K562 (cell line): Measurements from ENCODE around the gene B4GALT5. TPM values are rescaled to one million over a fixed set of nuclear protein-coding genes. Genes with fewer than 3 reads are reported as not detected.
A peak's percentile ranks its signal among the peaks of the same experiment; 100 is the strongest.

Experiments
- ATAC-seq: fragments of 200-7000 bp; cut with Tn5 transposase; 3 replicates; pipeline ENCODE4 v1.9.1; 2020; ENCODE audit warnings: moderate library complexity
- BruUV-seq: library from RNA; stranded (reverse); fragments of 400-500 nt; replicated peaks from 2 replicates; lab custom pipeline; 2021; lab: Mats Ljungman, UMichigan
- CTCF ChIA-PET: fragments of 300-600 bp; formaldehyde crosslinking; extraction: SDS; loops from one replicate; lab custom pipeline; 2021; ENCODE audit warnings: low intra/inter-chr PET ratio; lab: Yijun Ruan, JAX
- POLR2A ChIA-PET: fragments of 300-600, 350-650 bp; sonication (Branson Sonifier 250); formaldehyde crosslinking; extraction: SDS; loops from one replicate; lab custom pipeline; 2021; ENCODE audit warnings: antibody characterized with exemption, inconsistent platforms; lab: Yijun Ruan, JAX
- DNase-seq, 4 experiments: peaks; one replicate each; pipeline versions ENCODE4 v3.0.0 to v3.0.0-alpha.2; 2011 to 2018; ENCODE audit warnings: low spot score in 3 of 4, mixed read lengths in 3 of 4; ENCODE audit errors: extremely low read depth in 1 of 4
- FAIRE-seq: peaks from 2 replicates; lab custom pipeline; 2011; peaks lifted over from hg19 to GRCh38; lab: Jason Lieb, UNC
- H2AFZ ChIP-seq: 2 replicates; pipeline ENCODE4 v1.6.0; 2011; ENCODE audit warnings: low read depth, low read length, control low read depth, inconsistent platforms
- H3K27ac ChIP-seq: fragments of 200-600 bp; 3 replicates; pipeline ENCODE4 v1.8.0; 2011; ENCODE audit warnings: low read depth, mild to moderate bottlenecking, control low read depth, inconsistent platforms, low read length, moderate library complexity, mixed read lengths; ENCODE audit errors: extremely low read depth
- H3K27me3 ChIP-seq, 2 experiments: fragments of 300-600 bp in 1 of 2; 2 replicates in 1 of 2; 3 replicates in 1 of 2; pipeline versions ENCODE4 v1.6.0 to v1.8.0; 2011; ENCODE audit warnings: inconsistent platforms in 2 of 2, low read length in 2 of 2, mild to moderate bottlenecking in 1 of 2, mixed read lengths in 1 of 2, moderate library complexity in 1 of 2; ENCODE audit not compliant: control insufficient read depth in 2 of 2, insufficient read depth in 2 of 2
- H3K36me3 ChIP-seq: fragments of 300-600 bp; 3 replicates; pipeline ENCODE4 v1.8.0; 2011; ENCODE audit warnings: mild to moderate bottlenecking, low read length, inconsistent platforms; ENCODE audit not compliant: control insufficient read depth, insufficient read depth
- H3K4me1 ChIP-seq, 2 experiments: fragments of 200-600 bp in 1 of 2; replicated peaks in 1 of 2; 2 replicates in 1 of 2; 3 replicates in 1 of 2; pipeline versions ENCODE4 v1.5.1 to v1.8.0; 2011; ENCODE audit warnings: inconsistent platforms in 2 of 2, low read length in 2 of 2, mild to moderate bottlenecking in 1 of 2, mixed read lengths in 1 of 2, moderate library complexity in 1 of 2; ENCODE audit not compliant: control insufficient read depth in 2 of 2, insufficient read depth in 2 of 2
- H3K4me2 ChIP-seq: 2 replicates; pipeline ENCODE4 v1.6.1; 2011; ENCODE audit warnings: low read length, control low read depth, inconsistent platforms, mixed read lengths; ENCODE audit not compliant: insufficient read depth
- H3K4me3 ChIP-seq: fragments of 200-600 bp; sonication (generic), shearing (Covaris generic); 2 replicates; pipeline ENCODE4 v1.5.1; 2016; ENCODE audit warnings: control low read depth, inconsistent platforms
- H3K79me2 ChIP-seq: fragments of 200-600 bp; 3 replicates; pipeline ENCODE4 v1.8.0; 2011; ENCODE audit warnings: low read length, inconsistent platforms; ENCODE audit not compliant: control insufficient read depth, insufficient read depth
- H3K9ac ChIP-seq, 2 experiments: 2 replicates each; pipeline versions ENCODE4 v1.6.0 to v1.6.1; 2011; ENCODE audit warnings: low read depth in 2 of 2, low read length in 2 of 2, control low read depth in 1 of 2, inconsistent platforms in 1 of 2, mild to moderate bottlenecking in 1 of 2, mixed read lengths in 1 of 2; ENCODE audit not compliant: insufficient read depth in 1 of 2
- H3K9me1 ChIP-seq: one replicate; pipeline ENCODE4 v1.6.0; 2011; ENCODE audit warnings: inconsistent platforms, mild to moderate bottlenecking, low read length, moderate library complexity; ENCODE audit not compliant: control insufficient read depth, insufficient read depth
- H3K9me3 ChIP-seq: replicated peaks from 2 replicates; pipeline ENCODE4 v1.5.1; 2011; ENCODE audit warnings: low read depth, low read length, inconsistent platforms; ENCODE audit not compliant: control insufficient read depth, insufficient read depth
- H4K20me1 ChIP-seq: replicated peaks from 2 replicates; pipeline ENCODE4 v1.6.1; 2011; ENCODE audit warnings: low read length, inconsistent platforms, mixed read lengths; ENCODE audit not compliant: control insufficient read depth, insufficient read depth
- FOXK1 ChIP-seq: sonication (generic); formaldehyde crosslinking; IDR thresholded peaks from 2 replicates; pipeline ENCODE4 v1.8.0; 2022; ENCODE audit warnings: missing genetic modification reagents, mild to moderate bottlenecking, borderline replicate concordance
- NR4A1 ChIP-seq, 2 experiments: fragments of 250-450 bp in 1 of 2; fragments of 450-650 bp in 1 of 2; sonication (Bioruptor Pico) in 1 of 2; IDR thresholded peaks; 2 replicates each; pipeline versions ENCODE4 v1.4.0 to v1.6.1; 2016 to 2020; ENCODE audit warnings: mild to moderate bottlenecking in 2 of 2, missing compliant biosample characterization in 1 of 2, missing genetic modification characterization in 1 of 2, moderate library complexity in 1 of 2
- RUNX1 ChIP-seq: sonication (generic); IDR thresholded peaks from 2 replicates; pipeline ENCODE4 v1.6.1; 2016; ENCODE audit warnings: antibody characterized with exemption, low read depth
- TEAD4 ChIP-seq, 2 experiments: sonication (generic) in 1 of 2; formaldehyde crosslinking in 1 of 2; IDR thresholded peaks; 2 replicates each; pipeline versions ENCODE4 v1.6.1 to v1.8.0; 2012 to 2022; ENCODE audit warnings: borderline replicate concordance in 1 of 2, inconsistent platforms in 1 of 2, low read length in 1 of 2, mild to moderate bottlenecking in 1 of 2, missing genetic modification reagents in 1 of 2
- ZNF436 ChIP-seq: fragments of 250-450, 450-650 bp; sonication (Bioruptor Pico); formaldehyde crosslinking; IDR thresholded peaks from 2 replicates; pipeline ENCODE4 v1.7.0; 2020; ENCODE audit warnings: mild to moderate bottlenecking
- WGBS: fragments of 100-300 bp; shearing (Covaris generic); methylation state at CpG from one replicate; pipeline ENCODE4 v1.1.6; 2016; ENCODE audit warnings: low coverage, mixed read lengths; ENCODE audit not compliant: insufficient coverage; ENCODE audit errors: missing lambda C conversion rate; 5-methylcytosine and 5-hydroxymethylcytosine counted together
- in situ Hi-C: fragments of 300-500 bp; cut with MboI; formaldehyde crosslinking; loops from 4 replicates; pipeline ENCODE4 v1.15.0; 2018; ENCODE audit warnings: inconsistent platforms, mixed read lengths
- intact Hi-C: fragments of 100-400 bp; cut with micrococcal nuclease; formaldehyde crosslinking; loops from 2 replicates; pipeline ENCODE4 v1.14.2; 2022
- polyA plus RNA-seq, 8 experiments: library from polyadenylated mRNA; depleted of rRNA in 4 of 8; stranded (reverse) in 5 of 8; unstranded in 3 of 8; fragments of >200 nt; fragmentation: Nextera tagmentation in 2 of 8; fragmentation: Illumina TruSeq in 1 of 8; extraction: Ambion mirVana in 2 of 8; extraction: Trizol in 1 of 8; gene quantifications; 2 replicates each; pipeline versions ENCODE4 v1.2.1 to v1.2.3, GENCODE V29; 2011 to 2014; ENCODE audit warnings: inconsistent platforms in 1 of 8, missing spikeins in 1 of 8
- total RNA-seq, 7 experiments: library from RNA; depleted of rRNA in 6 of 7; stranded (reverse); fragments of >200 nt in 6 of 7; fragmentation: Illumina TruSeq in 2 of 7; extraction: Trizol in 2 of 7; gene quantifications; 2 replicates each; pipeline versions ENCODE4 v1.2.1 to v1.2.3, GENCODE V29; 2011 to 2021; ENCODE audit warnings: low replicate concordance in 1 of 7
- TF ChIP-seq, protein P1 (sequence below): fragments of 250-450 bp; sonication (Bioruptor Pico); IDR thresholded peaks from 2 replicates; pipeline ENCODE4 v1.5.1; 2021; ENCODE audit warnings: mild to moderate bottlenecking
- TF ChIP-seq, protein P2 (sequence below): IDR thresholded peaks from 2 replicates; pipeline ENCODE4 v1.6.1; 2016; ENCODE audit warnings: missing genetic modification characterization, missing compliant biosample characterization
- TF ChIP-seq, protein P3 (sequence below), 2 experiments: fragments of 450-650 bp; IDR thresholded peaks; 2 replicates each; pipeline ENCODE4 v1.6.1; 2016; ENCODE audit warnings: mild to moderate bottlenecking in 2 of 2, borderline replicate concordance in 1 of 2, low read depth in 1 of 2, moderate library complexity in 1 of 2

The B4GALT5 gene
- total and polyA plus RNA-seq, 9 of the 15 experiments (the other 6 are each of a cell fraction or from before 2014, with no cell fraction given), result 8.5 to 32.6 (median 23.4) TPM

DNA sequence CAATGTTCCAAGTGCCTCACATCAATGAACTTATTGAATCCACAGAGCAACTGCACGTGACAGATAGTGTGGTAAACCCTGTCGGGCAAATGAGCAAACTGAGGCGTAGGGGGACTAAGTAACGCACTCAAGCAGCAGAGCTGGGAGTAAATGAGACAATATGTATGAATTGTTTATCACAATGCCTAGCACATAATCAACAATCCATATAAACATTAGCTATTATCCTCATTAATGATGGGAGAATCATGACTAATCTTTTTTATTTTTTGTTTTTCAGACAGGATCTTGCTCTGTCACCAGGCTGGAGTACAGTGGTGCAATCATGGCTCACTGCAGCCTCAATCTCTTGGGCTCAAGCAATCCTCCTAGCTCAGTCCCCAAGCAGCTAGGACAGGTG, 43.9 kb upstream of the B4GALT5 start:
- ATAC-seq (no peak), FAIRE-seq (no peak), DNase-seq (no peak)
- peaks cover 6 to 9% of the 10 kb centered on the region in 2 experiments for H3K4me1 ChIP-seq
- no peak overlapping the region for H3K4me2 ChIP-seq
- H3K36me3 ChIP-seq, result no peaks in the 10 kb centered on the region
- ChIA-PET POLR2A (interaction anchor here (0.6 kb wide), 1 partner anchor 408 kb away, joined by 4 read pairs; no protein-coding TSS in a partner anchor), CTCF (no interaction called here)
- TF ChIP-seq, protein P1, sequence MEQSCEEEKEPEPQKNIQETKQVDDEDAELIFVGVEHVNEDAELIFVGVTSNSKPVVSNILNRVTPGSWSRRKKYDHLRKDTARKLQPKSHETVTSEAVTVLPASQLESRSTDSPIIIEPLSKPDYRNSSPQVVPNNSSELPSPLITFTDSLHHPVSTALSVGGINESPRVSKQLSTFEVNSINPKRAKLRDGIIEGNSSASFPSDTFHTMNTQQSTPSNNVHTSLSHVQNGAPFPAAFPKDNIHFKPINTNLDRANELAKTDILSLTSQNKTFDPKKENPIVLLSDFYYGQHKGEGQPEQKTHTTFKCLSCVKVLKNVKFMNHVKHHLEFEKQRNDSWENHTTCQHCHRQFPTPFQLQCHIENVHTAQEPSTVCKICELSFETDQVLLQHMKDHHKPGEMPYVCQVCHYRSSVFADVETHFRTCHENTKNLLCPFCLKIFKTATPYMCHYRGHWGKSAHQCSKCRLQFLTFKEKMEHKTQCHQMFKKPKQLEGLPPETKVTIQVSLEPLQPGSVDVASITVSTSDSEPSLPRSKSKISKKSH, result no peak
- TF ChIP-seq, protein P2, sequence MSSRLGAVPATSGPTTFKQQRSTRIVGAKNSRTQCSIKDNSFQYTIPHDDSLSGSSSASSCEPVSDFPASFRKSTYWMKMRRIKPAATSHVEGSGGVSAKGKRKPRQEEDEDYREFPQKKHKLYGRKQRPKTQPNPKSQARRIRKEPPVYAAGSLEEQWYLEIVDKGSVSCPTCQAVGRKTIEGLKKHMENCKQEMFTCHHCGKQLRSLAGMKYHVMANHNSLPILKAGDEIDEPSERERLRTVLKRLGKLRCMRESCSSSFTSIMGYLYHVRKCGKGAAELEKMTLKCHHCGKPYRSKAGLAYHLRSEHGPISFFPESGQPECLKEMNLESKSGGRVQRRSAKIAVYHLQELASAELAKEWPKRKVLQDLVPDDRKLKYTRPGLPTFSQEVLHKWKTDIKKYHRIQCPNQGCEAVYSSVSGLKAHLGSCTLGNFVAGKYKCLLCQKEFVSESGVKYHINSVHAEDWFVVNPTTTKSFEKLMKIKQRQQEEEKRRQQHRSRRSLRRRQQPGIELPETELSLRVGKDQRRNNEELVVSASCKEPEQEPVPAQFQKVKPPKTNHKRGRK (tag), result no peak
- TF ChIP-seq FOXK1 (CRISPR knock-in tag) (no peak), NR4A1 (CRISPR knock-in tag; IDR thresholded peaks at IDR 0.05) (no peak), NR4A1 (tag; IDR thresholded peaks at IDR 0.05) (no peak), RUNX1 (no peak), ZNF436 (CRISPR knock-in tag) (no peak), TEAD4 (IDR thresholded peaks at IDR 0.05; ENCODE audit: low read length) (no peak), TEAD4 (CRISPR knock-in tag; IDR thresholded peaks at IDR 0.05; ENCODE audit: borderline replicate concordance) (no peak)
- TF ChIP-seq, protein P3, sequence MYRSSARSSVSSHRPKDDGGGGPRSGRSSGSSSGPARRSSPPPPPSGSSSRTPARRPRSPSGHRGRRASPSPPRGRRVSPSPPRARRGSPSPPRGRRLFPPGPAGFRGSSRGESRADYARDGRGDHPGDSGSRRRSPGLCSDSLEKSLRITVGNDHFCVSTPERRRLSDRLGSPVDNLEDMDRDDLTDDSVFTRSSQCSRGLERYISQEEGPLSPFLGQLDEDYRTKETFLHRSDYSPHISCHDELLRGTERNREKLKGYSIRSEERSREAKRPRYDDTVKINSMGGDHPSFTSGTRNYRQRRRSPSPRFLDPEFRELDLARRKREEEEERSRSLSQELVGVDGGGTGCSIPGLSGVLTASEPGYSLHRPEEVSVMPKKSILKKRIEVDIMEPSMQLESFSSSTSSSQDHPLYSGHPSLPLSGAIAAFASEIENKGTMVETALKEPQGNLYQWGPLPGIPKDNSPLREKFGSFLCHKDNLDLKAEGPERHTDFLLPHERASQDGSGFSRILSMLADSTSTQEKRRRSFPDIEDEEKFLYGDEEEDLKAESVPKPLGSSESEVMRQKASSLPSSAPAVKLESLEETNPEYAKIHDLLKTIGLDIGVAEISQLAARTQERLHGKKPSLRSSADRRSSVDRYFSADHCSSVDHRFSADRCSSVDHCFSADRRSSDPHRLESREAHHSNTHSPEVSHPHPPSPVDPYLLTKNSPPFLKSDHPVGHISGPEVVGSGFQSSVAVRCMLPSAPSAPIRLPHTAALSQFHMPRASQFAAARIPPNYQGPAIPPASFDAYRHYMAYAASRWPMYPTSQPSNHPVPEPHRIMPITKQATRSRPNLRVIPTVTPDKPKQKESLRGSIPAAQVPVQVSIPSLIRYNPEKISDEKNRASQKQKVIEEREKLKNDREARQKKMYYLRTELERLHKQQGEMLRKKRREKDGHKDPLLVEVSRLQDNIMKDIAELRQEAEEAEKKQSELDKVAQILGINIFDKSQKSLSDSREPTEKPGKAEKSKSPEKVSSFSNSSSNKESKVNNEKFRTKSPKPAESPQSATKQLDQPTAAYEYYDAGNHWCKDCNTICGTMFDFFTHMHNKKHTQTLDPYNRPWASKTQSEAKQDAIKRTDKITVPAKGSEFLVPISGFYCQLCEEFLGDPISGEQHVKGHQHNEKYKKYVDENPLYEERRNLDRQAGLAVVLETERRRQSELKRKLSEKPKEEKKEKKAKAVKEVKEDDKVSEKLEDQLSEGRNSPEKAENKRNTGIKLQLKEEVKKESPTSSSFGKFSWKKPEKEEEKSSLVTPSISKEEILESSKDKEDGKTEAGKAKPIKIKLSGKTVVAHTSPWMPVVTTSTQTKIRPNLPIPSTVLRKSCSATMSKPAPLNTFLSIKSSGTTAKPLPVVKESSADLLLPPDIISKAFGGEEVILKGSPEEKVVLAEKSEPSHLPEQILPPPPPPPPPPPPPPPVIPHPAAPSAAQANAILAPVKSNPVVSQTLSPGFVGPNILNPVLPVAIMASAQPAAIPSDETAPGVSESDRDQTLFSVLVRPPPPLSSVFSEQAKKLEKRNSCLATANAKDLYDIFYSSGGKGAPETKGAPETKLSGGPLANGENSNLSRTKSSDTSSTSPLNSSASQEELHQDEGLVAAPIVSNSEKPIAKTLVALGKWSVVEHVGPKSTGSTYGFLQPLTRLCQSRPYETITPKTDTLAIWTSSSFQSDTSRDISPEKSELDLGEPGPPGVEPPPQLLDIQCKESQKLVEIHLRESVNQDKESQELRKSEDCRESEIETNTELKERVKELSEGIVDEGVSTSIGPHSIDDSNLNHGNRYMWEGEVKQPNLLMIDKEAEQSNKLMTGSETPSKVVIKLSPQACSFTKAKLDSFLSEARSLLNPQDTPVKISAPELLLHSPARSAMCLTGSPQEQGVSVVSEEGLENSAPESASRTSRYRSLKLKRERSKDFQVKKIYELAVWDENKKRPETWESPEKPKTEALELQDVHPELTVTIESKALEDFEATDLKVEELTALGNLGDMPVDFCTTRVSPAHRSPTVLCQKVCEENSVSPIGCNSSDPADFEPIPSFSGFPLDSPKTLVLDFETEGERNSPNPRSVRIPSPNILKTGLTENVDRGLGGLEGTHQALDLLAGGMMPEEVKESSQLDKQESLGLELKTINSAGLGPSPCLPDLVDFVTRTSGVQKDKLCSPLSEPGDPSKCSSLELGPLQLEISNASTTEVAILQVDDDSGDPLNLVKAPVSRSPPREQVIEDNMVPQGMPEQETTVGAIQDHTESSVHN (IDR thresholded peaks at IDR 0.05; ENCODE audit: borderline replicate concordance in 1 of 2, low read depth in 1 of 2), result no peak
- no peak overlapping the region for H3K9ac ChIP-seq
- 58% methylated on average over 4 of the region's 4 CpGs for WGBS
- H3K9me3 ChIP-seq, result no peaks in the 10 kb centered on the region
- in situ Hi-C loops (no loop called here), intact Hi-C loops (no loop called here)
- no peaks in the 10 kb centered on the region for H4K20me1 ChIP-seq
- no TSS peak for BruUV-seq
- peak overlapping the region; percentile 34; the same call in 1 of the 2 replicates for H2AFZ ChIP-seq
- no peaks in the 10 kb centered on the region for H3K9me1 ChIP-seq
- H3K27ac ChIP-seq, result no peak overlapping the region
- no peaks in the 10 kb centered on the region for H3K27me3 ChIP-seq
- no peak overlapping the region for H3K4me3 ChIP-seq
- no peaks in the 10 kb centered on the region for H3K79me2 ChIP-seq
